GM19025 (cell line): ENCODE results near the gene IGSF5.

Experiments
- ATAC-seq: cut with Tn5 transposase; IDR thresholded peaks from one replicate; pipeline ENCODE4 v1.9.1; 2021; ENCODE audit warnings: mild to moderate bottlenecking, low read depth, moderate library complexity; ENCODE audit not compliant: unreplicated experiment

Gene IGSF5

DNA sequence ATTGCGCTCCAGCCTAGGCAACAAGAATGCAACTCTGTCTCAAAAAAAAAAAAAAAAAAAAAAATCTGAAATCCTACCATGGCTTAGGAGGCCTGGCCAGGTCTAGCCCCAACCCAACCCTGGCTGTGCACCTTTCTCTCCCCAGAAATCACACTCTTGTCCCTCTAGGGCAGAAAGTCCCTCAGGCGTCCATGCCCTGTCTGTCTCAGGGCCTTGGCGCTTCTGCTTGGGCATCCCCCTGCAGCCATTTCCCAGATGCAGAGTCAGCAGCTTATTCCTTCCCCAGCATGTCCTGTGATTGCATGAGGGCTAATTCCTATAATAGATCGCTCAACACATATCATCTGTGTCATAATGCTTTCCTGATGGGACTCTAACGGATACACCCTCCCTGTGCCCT lies 65.0 kb downstream of the IGSF5 start:
- no peak for ATAC-seq

DNA sequence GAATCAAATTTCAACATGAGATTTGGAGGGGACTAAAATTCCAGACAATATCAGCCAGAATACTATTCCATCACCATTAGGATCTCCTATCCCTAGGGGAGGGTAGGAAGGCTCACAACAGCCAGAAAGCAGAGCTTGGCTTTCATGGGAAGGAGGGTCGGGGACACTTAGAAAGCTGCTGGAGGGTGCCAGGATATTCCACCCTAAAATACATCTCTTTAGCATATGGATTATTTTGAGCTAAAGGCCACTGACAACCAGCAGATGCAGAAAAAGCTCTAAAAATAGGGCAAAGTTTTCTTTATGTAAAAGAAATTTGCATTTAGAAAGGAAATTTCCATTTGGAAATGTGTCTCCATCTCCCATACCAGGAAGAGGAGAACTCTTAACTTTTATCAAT lies 68.0 kb downstream of the IGSF5 start:
- ATAC-seq = no peak

DNA sequence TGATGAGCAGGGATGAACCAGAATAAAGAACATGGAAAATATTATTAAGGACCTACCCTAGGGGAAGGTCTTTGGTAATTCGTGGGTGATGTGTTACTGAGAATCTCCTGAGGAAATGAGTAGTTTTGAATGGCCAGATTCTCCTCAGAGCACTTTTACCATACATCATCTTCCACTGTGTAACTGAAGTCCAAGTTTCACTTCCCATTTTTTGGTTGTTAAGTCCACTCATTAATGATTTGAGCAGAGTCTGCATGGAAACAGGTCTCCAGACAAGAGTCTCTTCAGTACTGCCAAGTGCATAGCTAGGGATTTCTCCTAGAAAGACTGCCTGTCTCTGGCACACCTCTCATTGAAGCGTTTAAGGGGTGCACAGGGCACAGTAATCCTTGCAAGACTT lies 73.6 kb downstream of the IGSF5 start:
- ATAC-seq = no peak

DNA sequence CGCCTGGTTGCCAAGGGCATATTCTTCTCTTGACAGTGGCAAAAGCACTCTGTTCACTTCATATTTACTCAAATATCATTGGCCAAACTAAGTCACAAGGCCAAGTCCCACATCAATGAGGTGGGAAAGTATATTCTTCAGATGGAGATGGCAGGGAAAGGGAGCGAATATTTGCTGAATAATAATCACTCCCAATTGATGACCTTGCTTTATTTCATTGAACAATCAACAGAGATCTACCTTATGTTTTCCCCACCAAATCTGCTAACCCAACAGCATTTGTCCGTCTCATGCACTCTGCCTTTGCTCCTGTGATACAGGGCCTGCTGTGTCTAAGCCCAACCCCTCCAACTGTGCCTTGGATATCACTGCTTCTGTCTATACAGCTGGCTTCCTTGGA lies 77.1 kb downstream of the IGSF5 start:
- ATAC-seq = no peak

DNA sequence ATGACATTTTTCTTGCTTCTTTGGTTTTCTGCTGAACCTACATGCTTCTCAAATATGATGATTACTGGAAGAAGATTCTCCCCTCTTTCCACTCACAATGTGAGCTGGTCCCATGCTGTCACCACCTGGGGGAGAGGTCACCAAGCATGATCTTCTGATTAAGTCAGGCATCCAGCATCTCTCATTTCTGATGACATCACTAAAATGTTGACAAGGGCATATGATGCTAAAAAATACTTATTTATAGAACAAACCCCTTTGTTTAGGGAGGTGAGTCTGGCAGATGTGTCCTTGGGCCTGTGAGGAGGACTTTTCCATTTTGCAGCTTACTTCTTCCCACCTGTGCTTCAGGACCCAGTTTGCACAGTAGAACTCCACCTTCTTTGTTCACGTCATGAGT lies 80.3 kb downstream of the IGSF5 start:
- ATAC-seq = no peak

- no peak for ATAC-seq
Observed at GRCh38 chr21:39834543-39834942, 89.6 kb downstream of the IGSF5 start.

- no peak for ATAC-seq
Observed at GRCh38 chr21:39837861-39838359, 92.9 kb downstream of the IGSF5 start.

GRCh38 chr21:39840373-39841097 lies 95.6 kb downstream of the IGSF5 start:
- ATAC-seq = no peak

DNA sequence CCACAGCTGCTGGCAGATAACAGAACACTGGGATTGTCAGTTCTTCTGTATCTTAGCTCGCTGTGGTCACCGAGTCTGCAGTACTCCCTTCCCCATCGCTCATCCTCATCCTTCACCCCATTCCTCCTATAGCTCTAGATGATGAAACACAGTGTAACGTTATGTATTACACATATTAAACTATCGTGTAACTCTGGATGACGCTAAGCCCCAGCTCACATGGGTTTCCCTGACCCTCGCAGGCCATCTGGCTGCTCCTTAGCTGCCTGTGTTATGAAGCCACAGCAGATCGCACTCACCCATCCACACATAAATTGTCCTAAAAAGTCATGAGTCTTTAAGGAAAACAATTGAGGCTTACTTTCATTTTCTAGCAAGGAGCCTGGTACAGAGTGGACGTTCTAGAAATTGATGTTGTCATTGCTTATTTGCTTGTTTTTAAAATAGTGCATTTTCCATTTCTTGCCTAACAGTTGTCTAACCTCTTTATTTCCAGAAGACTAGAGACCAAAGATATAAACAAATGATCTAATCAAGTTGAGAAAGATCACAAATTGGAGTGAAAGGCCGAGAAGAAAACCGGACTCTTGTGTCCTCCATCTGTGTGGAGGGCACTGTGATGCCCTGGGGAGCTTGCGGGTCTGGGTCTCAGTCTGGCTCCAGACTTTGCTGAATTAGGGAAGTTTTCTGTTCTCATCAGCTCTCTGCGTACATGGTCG lies 97.9 kb downstream of the IGSF5 start:
- ATAC-seq = no peak

DNA sequence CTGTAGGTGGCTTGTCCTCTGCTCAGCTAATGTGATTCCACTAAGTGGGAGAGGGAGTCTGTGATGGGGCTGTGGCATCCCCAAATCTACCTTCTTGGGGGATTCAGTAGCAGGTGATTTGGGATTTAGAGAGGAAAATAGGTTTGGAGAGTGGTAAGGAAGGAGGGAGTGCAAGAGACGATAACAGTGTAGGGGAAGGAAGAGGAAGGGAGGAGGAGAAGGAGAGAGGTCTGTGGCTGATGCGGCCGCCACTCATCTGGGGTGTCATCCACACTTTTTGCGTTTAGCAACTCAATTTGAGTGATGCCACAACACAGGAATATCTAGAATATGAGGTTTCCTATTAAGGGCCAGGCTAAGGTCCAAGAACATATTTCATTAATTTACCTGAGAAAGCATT lies 98.5 kb downstream of the IGSF5 start:
- ATAC-seq = no peak

DNA sequence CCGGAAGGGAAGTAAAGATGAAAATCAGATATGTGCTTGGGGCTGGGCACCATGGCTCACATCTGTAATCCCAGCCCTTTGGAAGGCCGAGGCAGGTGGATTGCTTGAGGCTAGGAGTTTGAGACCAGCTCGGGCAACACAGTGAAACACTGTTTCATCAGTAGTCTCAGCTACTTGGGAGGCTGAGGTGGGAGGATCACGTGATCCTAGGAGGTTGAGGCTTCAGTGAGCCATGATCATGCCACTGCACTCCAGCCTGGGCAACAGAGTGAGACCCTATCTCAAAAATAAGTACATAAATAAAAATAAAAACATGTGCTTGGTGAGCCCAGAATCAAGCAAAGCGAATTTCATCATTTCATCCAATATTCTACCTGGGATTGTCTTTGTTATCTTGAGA lies 98.9 kb downstream of the IGSF5 start:
- no peak for ATAC-seq

GRCh38 chr21:39845571-39846130 lies 100.7 kb downstream of the IGSF5 start:
- ATAC-seq = no peak

- ATAC-seq = no peak
Observed at GRCh38 chr21:39847877-39848276, 102.9 kb downstream of the IGSF5 start.

DNA sequence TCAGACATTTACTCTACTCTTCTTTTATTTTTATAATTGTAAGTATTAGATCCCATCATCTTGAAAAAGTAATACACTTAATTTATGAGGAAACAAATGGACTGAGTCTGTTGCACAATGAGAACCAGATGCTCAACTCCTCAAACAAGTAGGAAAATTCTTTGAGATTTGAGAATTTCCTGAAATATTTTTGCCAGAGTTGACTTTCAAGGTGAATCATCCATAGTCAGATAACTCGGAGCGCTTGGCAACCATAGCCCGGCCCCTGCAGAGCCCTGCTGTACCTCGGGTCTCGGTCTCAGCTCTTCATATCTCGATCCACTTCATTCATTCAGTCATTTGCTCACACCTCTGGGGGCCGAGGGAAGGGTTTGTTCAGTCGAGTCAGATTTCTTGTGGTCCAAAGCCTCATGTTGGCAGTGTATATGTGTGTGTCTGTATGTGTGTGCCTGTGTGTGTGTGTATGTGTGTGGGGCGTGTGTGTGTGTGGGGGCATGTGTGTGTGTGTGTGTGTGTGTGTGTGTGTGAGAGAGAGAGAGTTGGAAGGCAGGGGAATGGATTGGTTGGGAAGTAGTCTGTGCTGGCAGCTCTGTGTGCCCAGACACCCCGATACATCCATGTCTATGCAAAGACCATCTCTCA lies 104.2 kb downstream of the IGSF5 start:
- ATAC-seq = no peak

GRCh38 chr21:39850333-39850732 lies 105.3 kb downstream of the IGSF5 start:
- ATAC-seq = no peak

DNA sequence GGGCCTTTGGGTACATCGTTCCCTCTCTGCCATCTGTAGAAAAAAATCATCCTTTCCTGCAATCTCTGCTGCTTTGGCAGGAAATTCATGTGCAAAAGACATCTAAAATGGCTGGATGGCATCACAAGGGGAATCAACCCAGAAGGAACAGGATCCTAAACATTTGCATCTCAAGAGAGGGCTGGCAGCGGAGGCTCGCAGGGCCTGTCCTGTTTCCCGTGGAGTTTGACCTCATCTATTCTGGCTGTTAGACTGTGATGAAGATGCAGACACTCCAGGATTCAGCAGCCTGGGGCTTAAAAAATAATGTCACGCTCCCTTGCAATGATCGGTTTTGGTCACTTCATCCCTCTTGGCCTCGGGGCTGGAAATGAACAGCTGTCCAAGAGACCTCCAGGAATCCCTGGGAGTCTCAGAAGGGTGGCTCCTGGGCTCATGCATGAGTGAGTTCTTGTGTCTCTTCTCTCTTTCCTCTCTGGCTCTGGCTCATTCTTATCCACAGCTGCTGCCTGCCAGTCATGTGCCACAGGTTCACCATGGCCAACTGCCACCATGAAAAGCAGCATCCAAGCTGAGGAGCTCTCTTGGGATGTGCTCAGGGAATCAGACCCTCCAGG lies 106.1 kb downstream of the IGSF5 start:
- no peak for ATAC-seq
